ENCODE results near the gene TNFRSF6B. TPM values are rescaled to one million over a fixed set of nuclear protein-coding genes. Genes with fewer than 3 reads are reported as not detected.

Gene TNFRSF6B, protein sequence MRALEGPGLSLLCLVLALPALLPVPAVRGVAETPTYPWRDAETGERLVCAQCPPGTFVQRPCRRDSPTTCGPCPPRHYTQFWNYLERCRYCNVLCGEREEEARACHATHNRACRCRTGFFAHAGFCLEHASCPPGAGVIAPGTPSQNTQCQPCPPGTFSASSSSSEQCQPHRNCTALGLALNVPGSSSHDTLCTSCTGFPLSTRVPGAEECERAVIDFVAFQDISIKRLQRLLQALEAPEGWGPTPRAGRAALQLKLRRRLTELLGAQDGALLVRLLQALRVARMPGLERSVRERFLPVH
- 24.3 and 66.5 TPM in 2 replicates for total RNA-seq

GRCh38 chr20:63696628-63697356 lies at the start of gene TNFRSF6B:
TSS of gene TNFRSF6B (plus strand) at chr20:63696652. CDS start at chr20:63696768, 116 bp downstream.

GRCh38 chr20:63653041-63653973 lies 43.1 kb upstream of the TNFRSF6B start, which contains the start of gene STMN3:
TSS of gene STMN3 (minus strand) at chr20:63653424. CDS start at chr20:63653345, 79 bp downstream.

GRCh38 chr20:63657937-63658748 lies 38.3 kb upstream of the TNFRSF6B start, which contains the start of gene RTEL1:
TSS of gene RTEL1 (plus strand) at chr20:63658312. CDS start at chr20:63659403, 1,091 bp downstream.

GRCh38 chr20:63707558-63708300 lies 11.3 kb downstream of the TNFRSF6B start, which contains the start of the genes ARFRP1 and ZGPAT:
TSS of gene ARFRP1 (minus strand) at chr20:63707976. CDS start at chr20:63707091, 885 bp downstream.
TSS of gene ZGPAT (plus strand) at chr20:63708039. CDS start at chr20:63708581, 542 bp downstream.

GRCh38 chr20:63735859-63736718 lies 39.6 kb downstream of the TNFRSF6B start, which contains the start of gene LIME1:
TSS of gene LIME1 (plus strand) at chr20:63736664. CDS start at chr20:63737550, 886 bp downstream.

DNA sequence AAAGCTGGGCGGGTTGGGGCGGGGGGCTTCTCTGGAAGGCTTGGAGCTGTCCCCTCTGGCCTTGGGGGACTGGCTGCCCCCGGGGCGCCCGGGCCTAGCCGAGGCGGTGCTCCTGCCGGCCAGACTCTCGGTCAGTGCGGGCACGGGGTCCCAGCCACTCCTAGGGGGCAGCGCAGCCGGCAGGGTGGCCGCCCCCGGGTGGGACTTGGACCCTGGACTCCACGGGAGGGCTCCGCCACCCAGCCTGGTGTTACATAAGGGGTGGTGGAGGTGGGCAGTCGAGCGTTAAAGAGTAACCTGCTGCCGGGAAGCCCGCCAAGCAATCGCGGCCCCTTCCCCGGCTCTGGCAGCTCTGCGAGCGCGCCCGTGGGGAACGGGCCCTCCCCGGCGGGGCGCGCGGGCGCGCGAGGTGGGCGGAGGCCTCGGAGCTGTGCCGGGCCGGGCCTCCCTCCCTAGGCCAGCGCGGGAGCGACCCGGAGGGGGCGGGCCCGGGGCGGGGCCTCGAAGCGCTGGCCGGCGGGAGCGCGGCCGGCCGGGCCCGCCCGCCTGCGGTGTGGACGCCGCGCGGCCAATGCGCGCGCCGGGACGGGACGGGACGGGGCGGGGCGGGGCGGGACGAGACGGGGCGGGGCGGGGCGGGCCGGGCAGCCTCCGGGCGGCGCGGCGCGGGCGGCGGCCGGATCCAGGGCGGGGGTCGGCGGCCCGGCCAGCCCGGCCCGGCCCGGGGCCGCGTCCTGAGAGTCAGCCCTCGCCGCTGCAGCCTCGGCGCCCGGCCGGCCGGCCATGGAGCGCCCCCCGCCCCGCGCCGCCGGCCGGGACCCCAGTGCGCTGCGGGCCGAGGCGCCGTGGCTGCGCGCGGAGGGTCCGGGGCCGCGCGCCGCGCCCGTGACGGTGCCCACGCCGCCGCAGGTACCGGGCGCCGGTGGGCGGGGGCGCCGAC lies 42.9 kb downstream of the TNFRSF6B start, which contains the start of gene SLC2A4RG:
SLC2A4RG (plus strand) TSS at position 647 of the 940 bp plus-strand sequence; CDS start at position 784, 137 bp downstream.

Other genes starting within 250 kb of the TNFRSF6B start
- gene KCNQ2, start 224.0 kb upstream of the TNFRSF6B start, total RNA-seq, result under 0.01 TPM in 1 of 2 replicates, not detected in the other
- gene EEF1A2, start 197.6 kb upstream of the TNFRSF6B start, total RNA-seq, result 0.87 and 8.6 TPM in 2 replicates
- 56.0 and 105 TPM in 2 replicates for gene PPDPF, start 175.9 kb upstream of the TNFRSF6B start, total RNA-seq
- gene PTK6, start 159.3 kb upstream of the TNFRSF6B start, total RNA-seq, result 0.17 TPM in 1 of 2 replicates, not detected in the other
- gene SRMS, start 148.9 kb upstream of the TNFRSF6B start, total RNA-seq, result not detected in 2 replicates
- 1.8 and 2.3 TPM in 2 replicates for gene FNDC11, start 142.5 kb upstream of the TNFRSF6B start, total RNA-seq
- gene HELZ2, start 122.4 kb upstream of the TNFRSF6B start, total RNA-seq, result 49.3 and 67.3 TPM in 2 replicates
- gene GMEB2, start 69.6 kb upstream of the TNFRSF6B start, total RNA-seq, result 10.6 and 14.4 TPM in 2 replicates
- 27.2 and 36.7 TPM in 2 replicates for gene STMN3, start 43.2 kb upstream of the TNFRSF6B start, total RNA-seq
- gene RTEL1, start 38.3 kb upstream of the TNFRSF6B start, total RNA-seq, result 12.2 and 14.7 TPM in 2 replicates
- 39.0 and 42.9 TPM in 2 replicates for gene ARFRP1, start 11.3 kb downstream of the TNFRSF6B start, total RNA-seq
- gene ZGPAT, start 11.4 kb downstream of the TNFRSF6B start, total RNA-seq, result 19.9 and 24.1 TPM in 2 replicates
- gene LIME1, start 40.0 kb downstream of the TNFRSF6B start, total RNA-seq, result 6.1 and 9.3 TPM in 2 replicates
- gene SLC2A4RG, start 43.1 kb downstream of the TNFRSF6B start, total RNA-seq, result 39.1 and 85.3 TPM in 2 replicates
- 9.9 and 17.5 TPM in 2 replicates for gene ZBTB46, start 134.6 kb downstream of the TNFRSF6B start, total RNA-seq
- gene ABHD16B, start 164.8 kb downstream of the TNFRSF6B start, total RNA-seq, result not detected in 2 replicates
- gene TPD52L2, start 168.6 kb downstream of the TNFRSF6B start, total RNA-seq, result 194 and 202 TPM in 2 replicates
- 54.8 and 77.4 TPM in 2 replicates for gene DNAJC5, start 198.5 kb downstream of the TNFRSF6B start, total RNA-seq